Stimulated activated memory B cell treated with anti-CD40 and anti-IgM and Interleukin-4, amounts not matched to agents 10 μg/mL and 1 μg/mL and 100 μg/mL, for 72 hours (primary cell): Measurements from ENCODE around the gene AGBL5.

Experiments used
- ATAC-seq: fragments of 150-1000 bp; cut with Tn5 transposase; 2 replicates; pipeline ENCODE4 v1.10.0; 2021
- H3K27ac Mint-ChIP-seq: one replicate; pipeline ENCODE4 v1.8.0; 2022; ENCODE audit warnings: mild to moderate bottlenecking, mixed read lengths
- H3K27me3 Mint-ChIP-seq: one replicate; pipeline ENCODE4 v1.8.0; 2022; ENCODE audit warnings: mixed read lengths
- H3K36me3 Mint-ChIP-seq: one replicate; pipeline ENCODE4 v1.8.0; 2022; ENCODE audit warnings: mixed read lengths
- H3K4me1 Mint-ChIP-seq: one replicate; pipeline ENCODE4 v1.8.0; 2022; ENCODE audit warnings: mixed read lengths
- H3K4me3 Mint-ChIP-seq: one replicate; pipeline ENCODE4 v1.8.0; 2022; ENCODE audit warnings: mild to moderate bottlenecking, moderate library complexity, mixed read lengths
- H3K9me3 Mint-ChIP-seq: one replicate; pipeline ENCODE4 v1.8.0; 2022; ENCODE audit warnings: mixed read lengths

Gene AGBL5

GRCh38 chr2:27086090-27086723 lies 34.7 kb downstream of the AGBL5 start:
- Mint-ChIP-seq H3K27ac (peak overlapping the region; percentile 84), H3K4me1 (peaks cover 24% of the 10 kb centered on the region), H3K36me3 (no peaks in the 10 kb centered on the region), H3K9me3 (no peaks in the 10 kb centered on the region), H3K27me3 (no peaks in the 10 kb centered on the region), H3K4me3 (peak overlapping the region; percentile 95)
- ATAC-seq = peak; percentile 95

- H3K4me1 Mint-ChIP-seq = peaks cover 18% of the 10 kb centered on the region
- peak within 1 kb of the TSS; percentile 84 for H3K27ac Mint-ChIP-seq
- H3K4me3 Mint-ChIP-seq = peak within 1 kb of the TSS; percentile 95
- no peaks in the 10 kb centered on the region for H3K9me3 Mint-ChIP-seq
- no peaks in the 10 kb centered on the region for H3K27me3 Mint-ChIP-seq
- no peak for ATAC-seq
- H3K36me3 Mint-ChIP-seq = no peaks in the 10 kb centered on the region
These were observed 35.5 kb downstream of the AGBL5 start, which contains the start of gene KHK for GRCh38 chr2:27086724-27087593. TSS of gene KHK (plus strand) at chr2:27086772. CDS start at chr2:27087260, 488 bp downstream.

- Mint-ChIP-seq H3K36me3 (no peaks in the 10 kb centered on the region), H3K27me3 (no peaks in the 10 kb centered on the region), H3K4me3 (no peak overlapping the region), H3K27ac (no peak overlapping the region), H3K4me1 (peaks cover 18% of the 10 kb centered on the region), H3K9me3 (no peaks in the 10 kb centered on the region)
- ATAC-seq = no peak
These were observed 36.4 kb downstream of the AGBL5 start for GRCh38 chr2:27087823-27088410.

- no peak for ATAC-seq
- H3K4me1 Mint-ChIP-seq = peaks cover 18% of the 10 kb centered on the region
- no peaks in the 10 kb centered on the region for H3K27me3 Mint-ChIP-seq
- H3K27ac Mint-ChIP-seq = no peak overlapping the region
- no peaks in the 10 kb centered on the region for H3K9me3 Mint-ChIP-seq
- H3K36me3 Mint-ChIP-seq = no peaks in the 10 kb centered on the region
- no peak overlapping the region for H3K4me3 Mint-ChIP-seq
These were observed 37.2 kb downstream of the AGBL5 start for GRCh38 chr2:27088634-27089033.

- no peaks in the 10 kb centered on the region for H3K27me3 Mint-ChIP-seq
- no peak overlapping the region for H3K4me3 Mint-ChIP-seq
- ATAC-seq = no peak
- H3K4me1 Mint-ChIP-seq = peaks cover 18% of the 10 kb centered on the region
- H3K36me3 Mint-ChIP-seq = no peaks in the 10 kb centered on the region
- H3K27ac Mint-ChIP-seq = no peak overlapping the region
- no peaks in the 10 kb centered on the region for H3K9me3 Mint-ChIP-seq
These were observed 37.9 kb downstream of the AGBL5 start for GRCh38 chr2:27089111-27089954.

GRCh38 chr2:27091746-27092695 lies 40.6 kb downstream of the AGBL5 start:
- H3K36me3 Mint-ChIP-seq = no peaks in the 10 kb centered on the region
- no peak overlapping the region for H3K27ac Mint-ChIP-seq
- no peak overlapping the region for H3K4me3 Mint-ChIP-seq
- H3K9me3 Mint-ChIP-seq = no peaks in the 10 kb centered on the region
- no peak for ATAC-seq
- H3K27me3 Mint-ChIP-seq = no peaks in the 10 kb centered on the region
- peaks cover 22% of the 10 kb centered on the region for H3K4me1 Mint-ChIP-seq

GRCh38 chr2:27092696-27093429 lies 41.4 kb downstream of the AGBL5 start:
- no peaks in the 10 kb centered on the region for H3K36me3 Mint-ChIP-seq
- no peak overlapping the region for H3K27ac Mint-ChIP-seq
- no peak overlapping the region for H3K4me3 Mint-ChIP-seq
- no peaks in the 10 kb centered on the region for H3K9me3 Mint-ChIP-seq
- H3K4me1 Mint-ChIP-seq = peaks cover 16% of the 10 kb centered on the region
- no peak for ATAC-seq
- no peaks in the 10 kb centered on the region for H3K27me3 Mint-ChIP-seq

GRCh38 chr2:27093430-27094352 lies 42.2 kb downstream of the AGBL5 start:
- ATAC-seq = no peak
- Mint-ChIP-seq H3K27ac (no peak overlapping the region), H3K36me3 (no peaks in the 10 kb centered on the region), H3K4me1 (peaks cover 19% of the 10 kb centered on the region), H3K27me3 (no peaks in the 10 kb centered on the region), H3K4me3 (no peak overlapping the region), H3K9me3 (no peaks in the 10 kb centered on the region)

- no peak for ATAC-seq
- Mint-ChIP-seq H3K36me3 (no peaks in the 10 kb centered on the region), H3K27me3 (no peaks in the 10 kb centered on the region), H3K27ac (no peak overlapping the region), H3K9me3 (no peaks in the 10 kb centered on the region), H3K4me3 (no peak overlapping the region), H3K4me1 (peaks cover 21% of the 10 kb centered on the region)
These were observed 43.0 kb downstream of the AGBL5 start for GRCh38 chr2:27094353-27094984.

- Mint-ChIP-seq H3K27ac (peak overlapping the region; percentile 46), H3K36me3 (no peaks in the 10 kb centered on the region), H3K4me1 (peaks cover 21% of the 10 kb centered on the region), H3K27me3 (no peaks in the 10 kb centered on the region), H3K4me3 (peak overlapping the region; percentile 73), H3K9me3 (no peaks in the 10 kb centered on the region)
- no peak for ATAC-seq
These were observed 43.9 kb downstream of the AGBL5 start for GRCh38 chr2:27095427-27095744.

- peak; percentile 72 for ATAC-seq
- no peaks in the 10 kb centered on the region for H3K9me3 Mint-ChIP-seq
- H3K4me3 Mint-ChIP-seq = peak overlapping the region; percentile 73
- H3K27ac Mint-ChIP-seq = peak overlapping the region; percentile 46
- H3K27me3 Mint-ChIP-seq = no peaks in the 10 kb centered on the region
- H3K4me1 Mint-ChIP-seq = peaks cover 21% of the 10 kb centered on the region
- no peaks in the 10 kb centered on the region for H3K36me3 Mint-ChIP-seq
These were observed 44.5 kb downstream of the AGBL5 start for GRCh38 chr2:27095745-27096651.
